Astrocyte (in vitro differentiated cells and primary cell): Measurements from ENCODE around the gene MYH7B.

Source experiments
- CTCF ChIP-seq: IDR thresholded peaks from 2 replicates; pipeline ENCODE4 v1.5.1; 2011; ENCODE audit warnings: low read depth, mild to moderate bottlenecking, inconsistent platforms, low read length, moderate library complexity; ENCODE audit not compliant: insufficient read depth
- EZH2 ChIP-seq: IDR thresholded peaks from 2 replicates; pipeline ENCODE4 v1.6.1; 2012; ENCODE audit warnings: mild to moderate bottlenecking, low read length, inconsistent platforms; ENCODE audit not compliant: insufficient read depth

DNA sequence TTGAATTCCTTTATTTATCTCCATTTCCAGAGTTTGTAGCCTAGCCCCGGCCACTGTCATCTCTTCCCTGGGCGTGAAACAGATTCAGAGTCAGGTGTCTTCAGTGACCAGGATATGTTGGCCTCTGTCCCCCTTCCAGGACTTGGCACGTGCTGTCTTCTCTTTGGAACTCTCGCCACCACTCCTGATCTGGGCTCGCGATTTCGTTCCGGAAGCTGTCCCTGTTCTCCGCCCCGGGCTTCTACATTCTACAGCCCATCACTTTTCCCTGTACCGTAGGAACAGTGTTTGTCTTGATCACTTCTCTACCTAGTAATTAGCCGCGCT is 801 bp upstream of the MYH7B start:
- TF ChIP-seq CTCF = no peak
- TF ChIP-seq EZH2 = no peak
